Measurements from ENCODE around the gene TRIM37.

GRCh38 chr17:59129814-59130213, 23.1 kb upstream of the TRIM37 start:
- TF ChIP-seq, protein P1, sequence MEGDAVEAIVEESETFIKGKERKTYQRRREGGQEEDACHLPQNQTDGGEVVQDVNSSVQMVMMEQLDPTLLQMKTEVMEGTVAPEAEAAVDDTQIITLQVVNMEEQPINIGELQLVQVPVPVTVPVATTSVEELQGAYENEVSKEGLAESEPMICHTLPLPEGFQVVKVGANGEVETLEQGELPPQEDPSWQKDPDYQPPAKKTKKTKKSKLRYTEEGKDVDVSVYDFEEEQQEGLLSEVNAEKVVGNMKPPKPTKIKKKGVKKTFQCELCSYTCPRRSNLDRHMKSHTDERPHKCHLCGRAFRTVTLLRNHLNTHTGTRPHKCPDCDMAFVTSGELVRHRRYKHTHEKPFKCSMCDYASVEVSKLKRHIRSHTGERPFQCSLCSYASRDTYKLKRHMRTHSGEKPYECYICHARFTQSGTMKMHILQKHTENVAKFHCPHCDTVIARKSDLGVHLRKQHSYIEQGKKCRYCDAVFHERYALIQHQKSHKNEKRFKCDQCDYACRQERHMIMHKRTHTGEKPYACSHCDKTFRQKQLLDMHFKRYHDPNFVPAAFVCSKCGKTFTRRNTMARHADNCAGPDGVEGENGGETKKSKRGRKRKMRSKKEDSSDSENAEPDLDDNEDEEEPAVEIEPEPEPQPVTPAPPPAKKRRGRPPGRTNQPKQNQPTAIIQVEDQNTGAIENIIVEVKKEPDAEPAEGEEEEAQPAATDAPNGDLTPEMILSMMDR (IDR thresholded peaks at IDR 0.05) = no peak
- no peak for TF ChIP-seq POLR2A (IDR thresholded peaks at IDR 0.05)
